ENCODE measurements around the gene KLK11.
A peak's percentile ranks its signal among the peaks of the same experiment; 100 is the strongest.
"Not testable (repeated sequence)": the region's sequence is repeated elsewhere in the genome, so short reads cannot be mapped to it uniquely, and the experiment has no call there.

KLK11 gene

DNA sequence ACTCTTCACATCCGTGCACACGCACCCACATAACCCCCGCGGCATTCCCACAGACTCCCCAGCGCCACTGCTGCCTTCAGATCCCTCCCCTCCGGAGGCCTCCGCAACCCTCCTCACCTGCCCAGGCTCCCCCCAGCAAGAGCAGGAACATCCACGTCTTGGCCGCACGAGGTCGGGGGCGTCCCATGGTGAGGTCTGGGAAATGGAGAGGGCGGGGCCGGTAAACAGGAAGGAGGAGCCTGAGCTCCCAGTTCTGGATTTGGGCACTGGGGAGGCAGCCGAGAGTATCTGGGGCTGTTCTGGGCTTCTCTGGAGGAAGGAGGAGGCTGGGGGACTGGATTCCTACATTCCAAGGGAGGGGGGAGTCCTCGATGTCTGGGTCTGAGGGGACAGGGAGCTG, 25.4 kb downstream of the KLK11 start:
- Histone ChIP-seq H3K4me3 (ENCODE audit: low read depth, low read length) (no peak overlapping the region), H3K4me1 (no peaks in the 10 kb centered on the region), H3K36me3 (no peaks in the 10 kb centered on the region), H3K9me3 (no peaks in the 10 kb centered on the region), H3K27me3 (no peaks in the 10 kb centered on the region; the same call in none of the 2 replicates)
- DNase-seq: no peak
- TF ChIP-seq, protein P1, sequence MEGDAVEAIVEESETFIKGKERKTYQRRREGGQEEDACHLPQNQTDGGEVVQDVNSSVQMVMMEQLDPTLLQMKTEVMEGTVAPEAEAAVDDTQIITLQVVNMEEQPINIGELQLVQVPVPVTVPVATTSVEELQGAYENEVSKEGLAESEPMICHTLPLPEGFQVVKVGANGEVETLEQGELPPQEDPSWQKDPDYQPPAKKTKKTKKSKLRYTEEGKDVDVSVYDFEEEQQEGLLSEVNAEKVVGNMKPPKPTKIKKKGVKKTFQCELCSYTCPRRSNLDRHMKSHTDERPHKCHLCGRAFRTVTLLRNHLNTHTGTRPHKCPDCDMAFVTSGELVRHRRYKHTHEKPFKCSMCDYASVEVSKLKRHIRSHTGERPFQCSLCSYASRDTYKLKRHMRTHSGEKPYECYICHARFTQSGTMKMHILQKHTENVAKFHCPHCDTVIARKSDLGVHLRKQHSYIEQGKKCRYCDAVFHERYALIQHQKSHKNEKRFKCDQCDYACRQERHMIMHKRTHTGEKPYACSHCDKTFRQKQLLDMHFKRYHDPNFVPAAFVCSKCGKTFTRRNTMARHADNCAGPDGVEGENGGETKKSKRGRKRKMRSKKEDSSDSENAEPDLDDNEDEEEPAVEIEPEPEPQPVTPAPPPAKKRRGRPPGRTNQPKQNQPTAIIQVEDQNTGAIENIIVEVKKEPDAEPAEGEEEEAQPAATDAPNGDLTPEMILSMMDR (IDR thresholded peaks at IDR 0.05; ENCODE audit: low read depth, low read length): no peak

DNA sequence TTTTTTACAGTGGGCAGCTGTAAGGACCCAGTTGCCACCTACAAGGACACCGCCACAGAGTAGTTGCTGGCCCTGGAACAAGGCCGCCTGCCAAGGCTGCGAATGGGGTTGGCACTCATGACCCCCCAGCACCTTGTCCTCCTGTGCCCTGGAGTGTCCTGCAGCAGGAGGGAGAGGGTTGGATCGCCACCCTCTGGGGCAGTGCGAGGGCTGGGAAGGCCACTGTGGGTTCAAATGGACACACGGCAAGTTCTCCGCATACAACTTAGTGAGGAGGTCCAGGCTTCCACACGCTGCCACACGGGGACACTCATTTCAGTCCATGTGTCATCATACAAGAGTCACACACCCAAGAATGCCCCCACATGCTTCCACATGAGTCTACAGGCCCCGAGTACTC, 26.0 kb downstream of the KLK11 start:
- TF ChIP-seq, protein P1 (IDR thresholded peaks at IDR 0.05; ENCODE audit: low read depth, low read length): no peak
- no peak for DNase-seq
- no peaks in the 10 kb centered on the region for H3K36me3 ChIP-seq
- H3K4me3 ChIP-seq (ENCODE audit: low read depth, low read length): no peak overlapping the region
- H3K27me3 ChIP-seq: no peaks in the 10 kb centered on the region; the same call in 1 of the 2 replicates
- H3K4me1 ChIP-seq: no peaks in the 10 kb centered on the region
- H3K9me3 ChIP-seq: no peaks in the 10 kb centered on the region

DNA sequence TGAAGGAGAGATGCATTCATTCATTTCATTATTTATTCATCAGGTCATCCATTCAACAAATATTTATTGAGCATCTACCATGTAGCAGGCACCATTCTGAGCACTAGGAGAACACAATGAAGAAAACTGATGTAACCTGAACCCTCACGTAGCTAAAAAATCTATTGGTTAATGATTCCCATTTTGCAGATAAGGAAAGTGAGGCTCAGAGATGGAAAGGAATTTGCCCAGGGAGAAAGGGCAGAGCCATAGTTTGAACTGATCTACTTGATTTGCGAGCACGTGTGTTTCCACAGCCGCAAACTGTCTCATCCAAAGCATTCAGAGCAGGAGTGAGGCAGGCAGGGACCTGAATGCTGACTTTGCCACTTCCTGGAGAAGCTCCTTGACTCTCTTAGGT, 27.7 kb downstream of the KLK11 start:
- Histone ChIP-seq H3K9me3 (no peaks in the 10 kb centered on the region), H3K4me1 (no peaks in the 10 kb centered on the region), H3K36me3 (no peaks in the 10 kb centered on the region), H3K4me3 (ENCODE audit: low read depth, low read length) (no peak overlapping the region), H3K27me3 (no peaks in the 10 kb centered on the region; the same call in 1 of the 2 replicates)
- no peak for DNase-seq
- TF ChIP-seq, protein P1 (IDR thresholded peaks at IDR 0.05; ENCODE audit: low read depth, low read length): no peak

DNA sequence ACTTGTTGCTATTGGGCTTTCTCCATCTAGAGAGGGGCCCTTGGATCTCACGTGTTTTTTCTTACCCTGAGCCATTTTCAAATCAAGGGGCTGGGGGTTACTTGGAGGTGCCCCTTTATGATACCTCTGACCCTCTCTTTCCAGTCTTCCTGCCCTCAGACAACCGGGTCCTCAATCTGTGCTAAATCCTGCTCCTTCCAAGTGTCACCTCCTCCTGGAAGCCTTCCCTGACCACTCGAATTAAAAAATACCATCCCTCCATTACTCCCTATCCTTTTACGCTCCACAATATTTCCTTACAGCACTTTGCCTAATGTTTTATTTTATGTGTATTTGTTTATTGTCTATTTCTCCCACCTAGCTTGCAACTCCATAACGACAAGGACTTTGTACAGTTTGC, 28.4 kb downstream of the KLK11 start:
- Histone ChIP-seq H3K4me3 (ENCODE audit: low read depth, low read length) (no peak overlapping the region), H3K36me3 (no peaks in the 10 kb centered on the region), H3K27me3 (no peaks in the 10 kb centered on the region; the same call in 1 of the 2 replicates), H3K4me1 (no peaks in the 10 kb centered on the region), H3K9me3 (no peaks in the 10 kb centered on the region)
- no peak for DNase-seq
- TF ChIP-seq, protein P1 (IDR thresholded peaks at IDR 0.05; ENCODE audit: low read depth, low read length): no peak

DNA sequence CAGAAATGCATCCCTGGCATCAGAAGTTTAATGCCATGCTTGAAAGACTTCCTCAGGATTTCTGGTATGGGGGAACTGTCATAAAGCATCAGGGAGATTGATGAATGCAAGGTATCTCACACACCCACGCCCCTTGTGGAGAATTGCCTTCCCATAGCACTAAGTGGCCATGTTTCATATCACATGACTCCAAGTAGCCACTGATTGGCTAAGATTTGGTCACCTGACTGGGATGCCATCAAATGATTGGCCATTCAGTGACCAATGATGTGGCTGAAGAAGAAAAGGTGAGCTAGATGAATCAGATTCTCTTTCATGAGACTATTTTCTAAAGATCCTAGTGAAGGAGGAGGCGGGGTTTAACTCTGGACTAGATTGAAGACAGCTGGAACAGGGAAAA, 32.3 kb downstream of the KLK11 start:
- H3K27me3 ChIP-seq: no peaks in the 10 kb centered on the region
- DNase-seq: peak; percentile 48
- H3K4me3 ChIP-seq (ENCODE audit: low read depth, low read length): no peak overlapping the region

DNA sequence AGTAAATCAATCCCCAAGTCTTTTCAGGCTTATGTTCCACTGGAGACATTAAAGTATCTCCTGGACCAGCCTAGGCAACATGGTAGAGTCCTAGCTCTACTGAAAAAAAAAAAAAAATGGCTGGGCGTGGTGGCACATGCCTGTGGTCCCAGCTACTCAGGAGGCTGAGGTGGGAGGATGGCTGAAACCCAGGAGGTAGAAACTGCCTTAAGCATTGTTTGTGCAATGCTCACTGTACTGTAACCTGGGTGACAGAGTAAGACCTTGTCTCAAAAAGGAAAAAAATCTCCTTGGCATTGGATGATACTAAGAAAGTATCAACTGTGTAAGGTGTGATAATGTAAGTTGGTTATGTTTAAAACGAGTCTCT, 33.8 kb downstream of the KLK11 start:
- H3K4me3 ChIP-seq (ENCODE audit: low read depth, low read length): no peak overlapping the region
- H3K4me1 ChIP-seq: no peaks in the 10 kb centered on the region
- no peaks in the 10 kb centered on the region for H3K36me3 ChIP-seq
- no peak for DNase-seq
- TF ChIP-seq, protein P1 (IDR thresholded peaks at IDR 0.05; ENCODE audit: low read depth, low read length): no peak
- no peaks in the 10 kb centered on the region; the same call in 1 of the 2 replicates for H3K27me3 ChIP-seq
- H3K9me3 ChIP-seq: no peaks in the 10 kb centered on the region

More for the DNA sequence above, 32.3 kb downstream of the KLK11 start:
- no peaks in the 10 kb centered on the region for H3K36me3 ChIP-seq
- TF ChIP-seq, protein P1 (IDR thresholded peaks at IDR 0.05; ENCODE audit: low read depth, low read length): no peak
- no peaks in the 10 kb centered on the region for H3K4me1 ChIP-seq
- no peaks in the 10 kb centered on the region for H3K9me3 ChIP-seq

DNA sequence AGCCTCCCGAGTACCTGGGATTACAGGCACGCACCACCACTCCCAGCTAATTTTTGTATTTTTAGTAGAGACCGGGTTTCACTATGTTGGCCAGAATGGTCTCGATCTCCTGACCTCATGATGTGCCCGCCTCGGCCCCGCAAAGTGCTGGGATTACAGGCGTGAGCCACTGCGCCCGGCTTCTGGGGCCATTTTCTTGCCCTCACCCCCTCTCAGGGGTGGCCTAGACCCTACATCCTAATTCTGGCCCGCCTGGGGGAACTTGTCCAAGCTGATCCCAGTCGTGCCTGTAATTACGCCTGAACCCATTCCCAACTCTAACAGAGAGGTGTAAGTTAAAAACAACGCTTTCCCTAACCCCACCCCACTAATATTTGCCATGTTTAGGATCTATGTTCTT, 42.0 kb downstream of the KLK11 start:
- not testable (repeated sequence) for H3K4me3 ChIP-seq (ENCODE audit: low read depth, low read length); DNase-seq; H3K36me3 ChIP-seq; H3K4me1 ChIP-seq; H3K9me3 ChIP-seq
- H3K27me3 ChIP-seq: peaks cover 17% of the 10 kb centered on the region
